ENCODE results near the gene TMEM132D.

Gene TMEM132D

DNA sequence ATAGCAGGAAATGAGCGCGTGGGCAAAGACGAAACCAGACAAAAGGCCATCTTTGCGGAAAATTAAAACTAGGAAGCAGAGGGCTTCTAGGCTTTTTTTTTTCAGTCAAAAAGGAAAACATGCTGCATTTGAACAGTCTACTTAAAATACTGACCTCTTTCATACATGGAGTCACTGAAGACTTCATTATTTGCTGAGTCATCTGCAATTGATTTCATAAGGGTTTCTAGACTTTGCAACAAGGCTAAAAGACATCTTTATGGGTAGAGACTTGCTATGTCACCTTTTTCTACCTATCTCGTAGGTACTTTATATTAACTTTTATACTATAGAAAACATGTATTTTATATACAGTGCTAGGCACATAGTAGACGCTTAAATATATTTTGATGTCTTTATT lies 238.4 kb downstream of the TMEM132D start:
- no peak for DNase-seq (ENCODE audit: low read depth in 2 of 3, low spot score in 1 of 3)

DNA sequence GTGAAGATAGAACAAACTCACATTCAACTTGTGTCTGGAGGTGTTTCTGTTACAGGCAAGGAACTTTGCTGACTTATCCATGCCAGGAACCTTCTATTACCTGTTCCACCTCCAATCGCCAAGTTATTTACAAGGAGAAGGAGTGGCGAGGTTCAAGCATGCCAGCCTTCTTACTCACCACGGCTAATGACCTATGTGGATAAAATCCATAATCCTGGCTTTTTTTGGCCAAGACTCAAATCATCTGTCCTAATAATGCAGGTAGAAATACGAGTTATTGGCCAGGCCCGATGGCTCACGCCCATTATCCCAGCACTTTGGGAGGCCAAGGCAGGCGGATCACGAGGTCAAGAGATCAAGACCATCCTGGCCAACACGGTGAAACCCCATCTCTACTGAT lies 241.6 kb downstream of the TMEM132D start:
- no peak for DNase-seq (ENCODE audit: low read depth in 2 of 3, low spot score in 1 of 3)

DNA sequence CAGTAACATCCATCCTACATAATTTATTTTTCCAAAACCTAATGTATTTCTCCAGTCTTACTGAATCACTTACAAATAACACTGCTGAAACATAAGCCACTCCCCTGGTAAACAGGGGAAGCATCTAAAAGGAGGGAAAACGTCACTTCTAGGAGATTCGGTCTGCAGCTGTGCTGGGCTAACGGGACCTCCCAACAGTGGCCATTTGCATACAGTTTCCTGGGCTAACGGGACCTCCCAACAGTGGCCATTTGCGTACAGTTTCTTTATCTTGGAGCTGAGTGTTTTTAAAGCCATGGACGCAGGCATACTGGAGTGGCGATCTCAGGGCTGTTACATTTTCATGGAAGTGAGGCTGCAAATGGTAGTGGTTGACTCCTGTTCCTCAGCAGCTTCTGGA lies 242.9 kb downstream of the TMEM132D start:
- no peak for DNase-seq (ENCODE audit: low read depth in 2 of 3, low spot score in 1 of 3)

DNA sequence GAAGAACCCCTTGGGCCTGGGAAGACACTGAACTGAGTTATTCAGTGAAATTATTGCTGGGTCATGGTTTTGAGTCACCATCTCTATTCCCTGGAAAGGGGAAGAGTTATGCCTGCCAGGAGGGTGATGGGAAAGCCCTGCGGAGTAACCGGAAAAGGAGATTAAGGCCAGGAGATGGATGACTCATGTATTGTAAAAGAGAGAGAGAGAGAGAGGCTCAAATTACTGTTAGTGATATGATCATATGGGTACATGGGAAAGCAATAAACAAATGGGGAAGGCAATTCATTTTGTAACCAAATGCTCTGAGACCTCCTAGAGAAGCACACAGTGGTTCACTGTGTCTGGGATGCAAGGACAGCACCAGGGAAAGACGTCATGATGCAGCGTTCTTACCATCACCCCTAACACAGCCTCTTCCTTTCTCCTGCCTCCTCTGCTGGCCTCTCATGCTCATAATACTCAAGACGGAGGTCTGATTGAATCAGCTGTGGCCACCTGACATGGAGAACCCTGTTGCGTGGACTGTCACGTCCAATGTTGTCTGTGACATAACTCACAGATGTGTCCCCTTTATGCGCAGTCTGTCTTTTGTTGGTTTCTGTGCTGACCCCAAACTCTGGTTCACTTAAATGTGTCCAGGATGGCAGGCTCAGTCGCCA lies 243.7 kb downstream of the TMEM132D start:
- DNase-seq (ENCODE audit: low read depth in 2 of 3, low spot score in 1 of 3): no peak

DNA sequence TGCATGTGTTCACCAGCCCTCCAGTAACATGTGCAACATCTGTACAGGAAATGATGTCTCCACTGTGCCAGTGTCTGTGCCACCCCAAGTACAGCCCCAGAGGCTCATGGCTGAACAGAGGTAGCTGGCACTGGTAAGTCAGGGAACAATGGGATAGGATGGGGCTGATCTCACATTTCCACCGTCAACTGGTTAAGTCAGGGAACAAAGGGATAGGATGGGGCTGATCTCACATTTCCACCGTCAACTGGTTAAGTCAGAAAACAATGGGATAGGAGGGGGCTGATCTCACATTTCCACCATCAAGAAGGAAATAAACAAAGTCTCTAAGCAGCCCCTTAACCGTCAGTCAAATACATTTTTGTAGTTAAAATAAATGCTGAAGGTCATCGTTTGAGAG lies 246.6 kb downstream of the TMEM132D start:
- DNase-seq (ENCODE audit: low read depth in 2 of 3, low spot score in 1 of 3): no peak

DNA sequence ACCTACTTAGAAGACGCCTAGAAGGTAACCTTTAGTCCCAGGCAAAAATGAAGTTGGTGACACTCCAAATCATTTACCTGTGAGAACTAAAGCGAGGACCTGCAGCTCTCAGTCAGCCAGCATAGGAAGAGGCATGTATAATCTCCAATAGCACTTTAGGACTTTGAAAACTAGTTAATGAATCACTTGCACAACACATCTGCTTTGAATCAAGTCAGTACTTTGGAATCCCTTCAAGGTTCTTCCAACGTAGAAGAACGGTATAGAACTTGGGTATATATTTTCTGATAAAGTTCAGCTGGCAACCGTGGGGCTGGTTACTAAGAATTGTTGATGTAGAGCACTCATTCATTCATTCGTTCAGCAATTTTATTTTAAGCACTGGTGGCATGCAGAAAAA lies 251.9 kb downstream of the TMEM132D start:
- DNase-seq (ENCODE audit: low read depth in 2 of 3, low spot score in 1 of 3): no peak

DNA sequence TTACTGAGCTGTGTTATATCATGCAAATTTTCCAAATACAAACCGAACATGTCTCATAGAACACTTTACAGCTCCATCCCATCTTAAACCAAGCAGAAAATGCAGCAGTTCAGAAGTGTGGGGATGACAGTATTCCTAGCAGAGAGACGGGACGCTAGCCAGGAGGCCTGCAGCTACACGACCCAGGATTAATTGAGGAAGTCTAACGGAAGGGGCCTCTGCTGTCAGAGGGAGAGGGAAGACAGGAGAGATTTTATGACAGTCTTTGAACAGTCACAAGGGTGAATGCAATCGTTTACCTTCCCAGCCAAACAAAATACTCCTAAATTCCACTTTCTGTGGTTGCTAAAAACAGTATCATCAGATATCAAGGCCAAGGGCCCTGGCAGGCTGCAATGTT lies 261.9 kb downstream of the TMEM132D start:
- no peak for DNase-seq (ENCODE audit: low read depth in 2 of 3, low spot score in 1 of 3)

DNA sequence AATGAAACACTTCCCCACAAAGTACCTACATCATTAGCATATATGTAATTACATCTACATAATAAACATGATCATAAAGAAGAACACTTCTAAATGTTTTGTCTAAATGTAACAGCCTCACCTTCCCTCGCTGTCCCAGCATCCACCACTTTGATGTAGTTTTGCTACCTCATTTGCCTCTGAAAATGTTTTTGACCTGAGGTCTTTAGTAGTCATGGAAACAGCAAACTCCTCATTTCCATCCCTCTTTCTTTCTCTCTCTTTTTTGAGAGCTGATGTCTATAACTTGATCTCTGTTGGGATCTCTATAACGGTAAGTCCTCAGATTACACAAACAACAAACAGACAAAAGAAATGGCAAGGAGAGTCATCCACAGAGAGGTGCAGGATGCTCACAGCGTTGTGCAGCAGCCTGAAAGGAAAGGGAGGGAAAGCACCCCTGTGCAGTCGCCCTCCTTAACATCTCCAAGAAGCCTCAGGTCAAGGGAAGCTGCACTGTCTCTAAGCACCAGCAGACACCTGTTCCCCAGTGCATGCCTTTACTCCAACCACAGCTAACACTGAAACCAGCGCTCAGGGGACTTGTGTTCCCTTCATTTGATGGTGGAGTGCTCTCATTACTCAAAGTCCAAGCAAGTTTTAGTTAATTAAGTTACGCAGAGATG lies 268.7 kb downstream of the TMEM132D start:
- no peak for DNase-seq (ENCODE audit: low read depth in 2 of 3, low spot score in 1 of 3)

DNA sequence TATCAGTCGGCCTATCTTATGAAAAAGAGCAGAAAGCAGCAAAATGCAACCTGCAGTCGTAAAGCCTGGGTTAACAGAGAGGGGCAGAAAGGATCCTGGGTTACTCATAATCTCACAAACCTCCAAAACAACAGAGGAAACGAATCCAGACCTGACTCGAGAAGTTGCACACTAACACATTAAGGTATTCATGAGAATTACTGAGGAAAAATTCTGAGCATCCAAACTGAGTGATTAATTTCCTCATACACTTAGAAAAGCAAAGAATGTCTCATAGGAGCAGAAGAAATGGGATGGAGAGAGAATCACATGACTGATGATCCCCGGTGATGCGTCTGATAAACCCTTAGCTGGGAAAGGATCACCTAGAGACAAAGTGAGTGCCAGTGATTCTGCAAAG lies 272.5 kb downstream of the TMEM132D start:
- no peak for DNase-seq (ENCODE audit: low read depth in 2 of 3, low spot score in 1 of 3)

DNA sequence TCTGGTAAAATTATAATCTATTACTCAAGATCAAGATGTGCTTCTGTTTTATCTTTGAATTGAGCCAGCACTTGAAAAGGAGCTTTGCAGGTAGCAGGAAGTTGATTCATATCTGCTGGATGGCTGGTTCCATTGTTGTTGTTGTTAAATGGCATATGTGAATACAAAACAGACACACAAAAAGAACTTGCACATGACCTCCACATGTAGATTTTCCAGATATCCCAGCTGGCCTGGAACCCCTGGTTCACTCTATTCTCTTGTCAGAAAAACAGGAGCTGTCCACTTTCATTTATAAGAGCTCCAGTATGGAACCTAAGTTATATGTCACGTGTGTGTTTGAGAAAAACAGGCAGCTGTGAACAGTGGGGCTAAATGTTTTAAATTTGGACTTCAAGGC lies 273.9 kb downstream of the TMEM132D start:
- DNase-seq (ENCODE audit: low read depth in 2 of 3, low spot score in 1 of 3): no peak

DNA sequence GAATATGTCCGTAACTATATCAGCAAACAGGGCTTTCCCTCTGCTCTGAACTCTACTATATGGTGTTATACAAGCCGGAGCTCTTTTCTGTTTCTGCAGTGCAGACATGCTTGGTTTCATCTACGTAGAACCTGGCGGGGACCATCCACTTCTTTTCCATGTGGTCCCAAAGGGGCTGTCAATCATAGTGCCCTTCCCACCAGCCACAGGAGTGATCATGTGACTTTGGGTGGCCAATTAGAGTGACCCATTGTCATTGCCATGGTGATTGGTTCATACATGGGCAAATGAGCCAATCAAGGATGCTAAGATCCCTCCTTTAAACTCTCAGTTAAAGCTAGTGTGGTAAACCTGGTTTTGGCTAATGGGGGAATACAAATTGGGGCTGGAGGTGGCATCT lies 281.3 kb downstream of the TMEM132D start:
- no peak for DNase-seq (ENCODE audit: low read depth in 2 of 3, low spot score in 1 of 3)

DNA sequence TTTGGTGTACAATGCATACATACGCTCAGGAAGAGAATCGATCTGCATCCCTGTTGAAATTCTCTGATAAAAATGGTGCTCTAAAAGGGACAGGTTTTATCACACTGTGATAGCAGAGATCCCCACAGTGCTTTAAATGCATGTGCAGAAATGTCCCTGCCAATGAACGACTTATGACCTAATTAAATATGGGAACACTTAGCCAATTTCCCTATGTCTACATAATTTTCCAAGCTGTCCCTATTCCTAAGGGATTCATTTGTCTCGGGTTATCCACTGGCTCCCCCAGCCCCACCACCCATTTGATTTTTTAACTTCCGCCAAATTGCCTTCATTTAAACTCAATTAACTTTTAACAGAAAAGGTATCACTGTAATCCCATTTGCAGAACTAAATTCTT lies 284.6 kb downstream of the TMEM132D start:
- no peak for DNase-seq (ENCODE audit: low read depth in 2 of 3, low spot score in 1 of 3)

DNA sequence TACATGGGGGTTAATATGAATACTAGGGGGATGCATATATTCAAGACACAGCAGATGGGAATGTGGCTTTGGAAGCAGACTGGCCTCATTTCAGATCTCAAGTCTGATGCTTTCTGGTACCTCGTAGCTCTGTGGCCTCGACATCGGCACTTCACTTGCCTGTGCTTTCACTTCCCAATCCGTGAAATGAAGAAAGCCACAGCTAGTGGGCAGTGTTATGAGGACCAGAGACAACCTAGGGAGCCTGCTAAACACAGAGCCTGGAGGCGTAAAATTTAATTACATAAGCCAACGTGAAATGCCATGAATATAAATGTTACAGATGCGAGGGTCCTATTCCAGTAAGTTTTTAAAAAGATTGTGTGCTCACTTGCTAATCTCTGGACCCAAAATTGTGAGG lies 286.0 kb downstream of the TMEM132D start:
- no peak for DNase-seq (ENCODE audit: low read depth in 2 of 3, low spot score in 1 of 3)

DNA sequence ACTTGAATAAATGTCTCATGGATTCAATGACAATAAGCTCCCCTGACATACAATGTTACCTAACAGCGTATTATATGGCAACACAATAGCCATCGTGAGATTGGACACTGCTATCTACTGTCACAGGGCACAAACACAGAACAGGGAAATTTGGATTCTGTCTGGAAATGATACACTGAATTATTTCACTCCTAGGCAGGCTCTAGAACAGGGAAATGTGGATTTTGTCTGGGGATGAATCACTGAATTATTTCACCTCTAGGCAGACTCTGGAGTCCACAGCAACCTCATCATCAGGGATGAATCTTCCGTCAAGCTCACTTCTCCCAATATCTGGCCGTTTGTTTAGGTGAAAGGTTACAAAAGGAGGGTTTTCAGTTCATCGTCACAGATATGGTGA lies 288.8 kb downstream of the TMEM132D start:
- DNase-seq (ENCODE audit: low read depth in 2 of 3, low spot score in 1 of 3): no peak

DNA sequence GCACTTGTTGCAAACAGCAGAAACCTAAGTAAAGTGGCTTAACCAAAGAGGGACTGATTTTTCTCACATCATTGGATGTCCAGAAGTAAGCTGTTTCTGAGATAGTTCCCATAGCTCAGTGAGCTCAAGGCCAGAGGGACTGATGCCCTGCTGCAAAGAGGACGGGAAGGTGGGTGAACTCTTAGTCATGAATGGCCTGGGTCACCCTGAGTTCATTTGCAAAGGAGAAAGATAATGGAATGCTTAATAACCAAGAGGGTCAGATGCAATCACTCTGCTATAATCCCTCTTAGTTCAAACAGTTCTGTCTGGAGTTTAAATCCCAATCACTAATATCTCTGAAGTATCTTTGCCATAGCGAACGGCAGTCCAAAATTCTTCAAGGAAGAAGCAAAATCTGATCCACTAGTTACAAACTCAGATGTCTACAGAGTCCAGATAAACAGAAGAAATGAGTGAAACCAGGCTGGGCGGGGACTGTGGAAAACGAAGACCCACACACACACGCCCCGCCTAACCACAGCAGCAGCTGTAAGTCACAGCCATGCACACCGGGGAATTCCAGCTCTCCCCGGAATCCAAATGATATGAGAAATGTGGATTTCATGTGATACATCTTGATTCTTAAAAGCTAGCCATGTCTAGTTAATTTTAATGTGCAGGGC lies 289.5 kb downstream of the TMEM132D start:
- no peak for DNase-seq (ENCODE audit: low read depth in 2 of 3, low spot score in 1 of 3)

DNA sequence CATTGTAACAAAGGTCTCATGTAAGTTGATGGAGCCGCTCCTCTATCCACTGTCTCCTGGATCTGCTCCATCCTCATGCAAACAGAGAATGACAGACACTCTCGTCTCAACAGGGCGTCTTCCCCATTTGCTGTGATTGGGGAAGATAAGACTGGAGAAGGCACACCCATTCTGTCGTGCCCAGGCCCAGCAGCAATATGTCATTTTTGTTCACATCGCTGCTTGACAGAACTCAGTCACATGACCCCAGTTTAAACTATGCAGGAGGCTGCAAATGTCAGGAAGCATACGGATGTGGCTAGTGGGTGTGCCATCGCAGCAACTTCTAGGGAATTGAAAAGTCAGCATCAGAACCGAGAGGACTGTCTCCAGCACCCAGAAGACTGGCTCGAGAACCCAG lies 290.5 kb downstream of the TMEM132D start:
- DNase-seq (ENCODE audit: low read depth in 2 of 3, low spot score in 1 of 3): no peak

DNA sequence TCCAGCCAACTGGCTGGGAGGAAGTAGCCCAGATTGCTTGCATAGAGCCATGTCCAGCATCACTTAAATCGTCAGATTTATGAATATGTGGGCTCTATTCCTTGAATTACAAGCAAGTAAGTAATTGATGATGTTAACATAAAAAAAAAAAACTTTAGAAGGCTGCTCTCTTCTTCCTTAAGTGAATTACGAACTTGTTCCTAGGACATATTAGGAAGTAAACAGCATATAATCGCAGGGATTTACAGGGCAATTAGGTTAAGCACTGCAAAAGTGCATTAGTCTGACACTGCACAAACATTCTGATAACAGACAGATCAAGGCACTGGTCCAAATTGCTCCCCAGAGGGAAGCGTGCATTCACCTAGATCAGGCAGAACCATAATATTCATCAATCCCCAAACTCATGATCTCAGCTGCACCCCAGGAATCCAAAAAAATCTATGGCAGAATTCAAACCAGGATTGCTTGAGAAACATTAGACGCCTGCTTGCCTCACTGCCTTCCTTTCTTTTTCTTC lies 293.2 kb downstream of the TMEM132D start:
- no peak for DNase-seq (ENCODE audit: low read depth in 2 of 3, low spot score in 1 of 3)

DNA sequence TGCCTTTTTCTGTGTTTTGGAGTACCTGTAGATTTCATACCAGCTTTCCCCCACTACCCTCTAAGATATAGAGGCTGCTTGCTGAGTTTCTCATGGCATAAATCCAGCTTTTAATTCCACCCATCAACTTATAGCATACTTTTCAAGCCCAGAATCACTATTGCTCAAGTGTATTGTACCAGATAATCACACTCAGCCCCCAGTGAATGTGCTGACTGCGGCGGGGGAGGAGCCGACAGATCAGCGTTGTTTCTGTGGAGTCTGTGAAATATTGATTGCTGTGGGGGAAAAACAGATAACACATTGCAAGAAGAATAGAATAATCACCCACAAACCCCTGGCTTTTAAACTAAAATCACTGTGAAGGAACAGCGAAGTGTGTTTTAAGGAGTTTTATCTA lies 296.1 kb downstream of the TMEM132D start:
- DNase-seq (ENCODE audit: low read depth in 2 of 3, low spot score in 1 of 3): no peak

DNA sequence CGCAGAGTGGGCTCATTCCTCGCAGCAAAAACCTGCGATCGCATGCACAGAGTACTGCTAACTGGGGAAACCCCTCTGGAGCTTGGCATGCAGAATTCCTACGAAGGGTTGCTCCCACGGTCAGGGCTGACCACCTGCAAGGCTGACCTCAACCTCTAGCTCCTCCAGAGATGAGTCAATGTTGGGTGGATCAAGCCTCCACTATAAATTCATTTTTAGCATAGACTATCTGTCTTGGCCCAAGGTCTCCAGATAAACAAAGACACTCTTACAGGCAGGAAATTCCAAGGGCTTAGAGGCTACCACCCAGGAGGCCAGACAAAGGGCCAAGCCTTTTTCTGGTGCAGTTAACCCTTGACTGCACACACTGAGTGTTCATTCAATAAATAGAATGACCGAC lies 296.5 kb downstream of the TMEM132D start:
- DNase-seq (ENCODE audit: low read depth in 2 of 3, low spot score in 1 of 3): no peak

DNA sequence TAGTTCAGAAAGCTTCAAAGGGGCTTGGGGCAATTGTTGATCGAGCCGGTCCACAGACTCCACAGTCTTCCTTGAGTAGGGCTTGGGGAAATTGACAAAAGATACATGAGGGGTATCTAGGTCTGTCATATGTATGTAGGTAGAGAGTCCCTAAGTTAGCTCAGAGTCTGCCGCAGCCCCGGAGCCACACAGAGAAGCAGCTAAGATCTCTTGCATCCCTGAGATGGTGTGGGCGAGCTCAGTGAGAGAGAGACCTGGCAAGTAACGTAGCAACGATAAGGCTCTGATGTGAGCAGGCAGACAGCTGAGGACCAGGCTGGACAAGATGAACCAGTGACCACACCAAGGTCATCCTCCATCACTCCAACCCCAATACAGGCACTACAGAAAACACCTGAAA lies 297.6 kb downstream of the TMEM132D start:
- DNase-seq (ENCODE audit: low read depth in 2 of 3, low spot score in 1 of 3): no peak

DNA sequence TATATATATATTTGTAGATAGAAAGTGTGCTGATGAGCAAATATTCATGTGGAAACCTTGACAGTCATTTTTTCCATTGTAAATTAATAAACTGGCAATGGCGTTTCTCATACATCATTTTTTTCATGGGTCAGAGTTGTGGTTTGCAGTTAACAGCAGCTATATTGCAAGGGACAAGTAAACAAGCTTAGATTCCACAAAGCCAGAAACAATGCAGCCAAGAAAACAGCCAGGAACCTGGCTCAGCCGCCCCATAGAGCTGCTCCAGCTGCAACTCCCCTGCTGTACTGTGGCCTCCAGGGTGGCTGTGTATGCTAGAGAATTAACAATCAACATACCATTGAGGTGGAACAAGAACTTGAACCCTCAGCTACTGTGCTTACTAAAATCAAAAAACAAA lies 298.2 kb downstream of the TMEM132D start:
- DNase-seq (ENCODE audit: low read depth in 2 of 3, low spot score in 1 of 3): no peak

DNA sequence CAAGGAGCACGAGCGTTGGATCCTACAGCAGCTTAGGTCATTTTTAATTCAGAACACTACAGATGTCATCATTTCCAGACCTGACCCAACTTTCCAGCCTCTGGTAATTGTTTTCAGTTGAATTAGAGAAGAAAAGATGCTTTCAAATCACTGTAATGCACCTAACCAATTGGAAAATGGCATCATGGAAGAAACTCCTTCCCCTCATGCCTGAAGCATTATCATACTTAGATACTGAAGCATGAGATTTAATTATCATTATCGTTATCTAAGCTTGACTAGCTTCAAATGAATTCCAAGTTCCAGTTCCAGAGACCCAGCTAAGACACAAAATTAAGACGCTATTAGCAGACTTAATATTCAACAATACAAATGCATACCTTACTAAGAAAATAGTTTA lies 299.3 kb downstream of the TMEM132D start:
- no peak for DNase-seq (ENCODE audit: low read depth in 2 of 3, low spot score in 1 of 3)

All from stimulated activated CD4-positive, alpha-beta T cell treated with anti-CD3 and anti-CD28 coated beads, Interleukin-12 subunit alpha, Interleukin-12 subunit beta, amount 100 ng/mL, for 48 hours (primary cell).